ENCODE results near the gene TSPAN11. TPM values are rescaled to one million over a fixed set of nuclear protein-coding genes. Genes with fewer than 3 reads are reported as not detected.
"Not testable (repeated sequence)": the region's sequence is repeated elsewhere in the genome, so short reads cannot be mapped to it uniquely, and the experiment has no call there.

The TSPAN11 gene
- total RNA-seq, 1 donor from 2014 or later = 1.4 TPM

DNA sequence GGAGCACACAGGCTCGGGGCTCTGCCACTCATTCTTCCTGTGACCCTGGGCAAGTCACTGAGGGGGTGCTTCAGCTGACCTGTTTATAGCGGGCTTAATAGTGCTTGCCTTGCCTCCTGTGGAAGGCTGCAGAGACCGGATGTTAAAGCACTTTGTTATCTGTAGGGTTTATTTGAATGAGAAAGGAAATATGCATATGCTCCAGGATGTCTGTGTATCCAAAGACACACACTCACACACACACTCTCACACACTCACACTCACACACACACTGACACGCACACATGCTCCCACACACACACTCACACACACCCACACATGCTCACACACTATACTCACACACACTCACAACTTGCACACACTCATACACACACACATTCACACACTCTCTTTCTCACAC is 91.0 kb downstream of the TSPAN11 start:
- peak; percentile 30 for DNase-seq (ENCODE audit: low spot score)

DNA sequence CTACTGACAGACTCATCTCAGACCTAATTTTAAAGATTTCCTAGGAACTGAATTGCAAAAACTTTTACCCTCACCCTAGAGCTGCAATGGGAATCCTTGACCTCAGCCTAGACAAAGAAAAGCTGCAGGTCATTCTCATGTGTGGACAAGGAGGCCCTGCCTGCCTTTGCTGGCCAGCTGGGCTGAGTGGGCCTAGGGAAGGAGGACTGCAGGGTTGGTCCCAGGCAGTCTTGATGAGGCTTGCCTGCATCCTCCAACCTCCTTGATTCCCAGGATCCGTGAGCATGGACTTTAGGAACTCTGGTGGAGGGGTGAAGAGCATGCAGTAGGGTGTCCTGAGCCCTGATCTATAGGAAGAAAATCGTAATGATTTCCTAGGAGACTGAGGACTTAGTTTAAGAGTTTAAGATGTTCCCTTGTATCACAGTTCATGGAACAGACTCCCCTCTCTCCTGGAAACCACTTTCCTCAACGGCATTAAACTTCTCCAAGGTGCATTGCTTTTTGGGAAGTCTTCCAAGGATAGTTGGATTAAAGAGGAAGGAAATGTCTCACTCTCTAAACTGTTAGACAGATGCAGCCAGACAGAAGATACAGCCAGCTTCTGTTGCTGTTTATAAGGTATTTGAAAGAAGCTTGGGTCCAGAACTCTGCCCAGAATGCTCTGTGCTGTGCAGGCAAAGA is 91.7 kb downstream of the TSPAN11 start:
- DNase-seq (ENCODE audit: low spot score) = peak; percentile 55

DNA sequence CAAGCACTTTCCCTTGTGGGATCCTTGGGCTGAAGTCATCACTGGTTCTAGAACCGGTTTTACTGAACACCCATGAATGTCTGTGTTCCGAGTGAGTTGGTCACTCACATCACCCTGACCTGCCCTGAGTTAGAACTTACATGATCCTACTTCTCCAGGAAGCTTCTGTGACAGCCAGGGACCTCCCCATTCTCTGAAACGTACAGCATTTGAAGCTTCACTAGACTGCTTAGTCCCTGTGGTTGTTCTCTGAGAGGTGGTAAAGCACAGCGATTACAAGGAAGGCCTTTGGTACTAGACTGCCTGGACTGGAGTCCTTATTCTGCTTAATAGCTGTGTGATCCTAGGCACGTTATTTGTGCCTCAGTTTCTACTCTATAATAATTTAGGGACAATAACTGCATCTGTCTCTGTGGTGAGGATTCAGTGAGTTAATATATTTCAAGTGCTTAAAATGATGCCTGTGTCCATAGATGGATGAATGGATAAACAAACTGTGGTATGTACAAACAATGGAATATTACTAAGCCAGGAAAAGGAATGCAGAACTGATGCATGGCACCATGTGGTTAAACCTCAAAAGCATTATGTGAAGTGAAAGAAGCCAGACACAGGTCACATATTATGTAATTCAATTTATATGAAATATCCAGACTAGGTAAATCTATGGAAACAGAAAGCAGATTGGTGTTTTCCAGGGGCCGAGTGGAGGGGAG is 92.4 kb downstream of the TSPAN11 start:
- DNase-seq (ENCODE audit: low spot score) = peak; percentile 22

DNA sequence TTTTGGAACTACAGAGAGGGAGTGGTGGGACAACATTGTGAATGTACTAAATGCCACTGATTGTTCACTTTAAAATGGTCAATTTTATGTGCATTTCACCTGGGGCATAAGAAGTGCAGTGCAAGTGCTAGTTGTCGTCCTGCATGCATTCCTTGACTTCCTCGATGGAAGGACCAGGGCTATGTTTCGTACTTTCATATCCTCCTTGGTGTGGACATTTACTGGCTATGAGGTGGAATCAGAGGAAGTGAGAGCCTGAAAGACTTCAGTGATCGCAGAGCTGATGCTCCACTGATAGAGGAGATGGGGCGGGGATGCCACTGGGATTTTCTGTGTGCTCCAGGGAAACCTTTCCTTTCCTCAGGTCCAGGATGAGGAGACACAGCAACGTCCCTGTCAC is 93.0 kb downstream of the TSPAN11 start:
- DNase-seq (ENCODE audit: low spot score) = no peak

DNA sequence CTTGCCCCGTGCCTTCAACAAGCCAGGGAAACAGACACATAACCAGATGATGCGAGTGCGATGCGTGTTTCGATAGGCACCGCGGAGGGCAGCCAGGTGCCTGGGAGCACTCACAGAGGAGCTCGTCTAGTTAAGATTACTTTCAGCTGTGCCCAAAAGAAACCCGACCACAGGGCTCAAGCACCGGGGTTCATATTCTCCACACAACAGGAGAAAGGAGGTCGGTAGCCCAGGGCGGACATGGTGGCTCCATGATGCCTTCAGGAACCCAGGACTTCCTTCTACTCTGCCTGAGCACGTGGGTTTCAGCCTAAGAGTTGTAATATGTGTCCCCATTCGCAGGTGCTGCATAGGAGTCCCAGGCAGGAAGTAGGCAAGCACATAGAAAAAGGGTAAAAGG is 93.4 kb downstream of the TSPAN11 start:
- peak; percentile 62 for DNase-seq (ENCODE audit: low spot score)

DNA sequence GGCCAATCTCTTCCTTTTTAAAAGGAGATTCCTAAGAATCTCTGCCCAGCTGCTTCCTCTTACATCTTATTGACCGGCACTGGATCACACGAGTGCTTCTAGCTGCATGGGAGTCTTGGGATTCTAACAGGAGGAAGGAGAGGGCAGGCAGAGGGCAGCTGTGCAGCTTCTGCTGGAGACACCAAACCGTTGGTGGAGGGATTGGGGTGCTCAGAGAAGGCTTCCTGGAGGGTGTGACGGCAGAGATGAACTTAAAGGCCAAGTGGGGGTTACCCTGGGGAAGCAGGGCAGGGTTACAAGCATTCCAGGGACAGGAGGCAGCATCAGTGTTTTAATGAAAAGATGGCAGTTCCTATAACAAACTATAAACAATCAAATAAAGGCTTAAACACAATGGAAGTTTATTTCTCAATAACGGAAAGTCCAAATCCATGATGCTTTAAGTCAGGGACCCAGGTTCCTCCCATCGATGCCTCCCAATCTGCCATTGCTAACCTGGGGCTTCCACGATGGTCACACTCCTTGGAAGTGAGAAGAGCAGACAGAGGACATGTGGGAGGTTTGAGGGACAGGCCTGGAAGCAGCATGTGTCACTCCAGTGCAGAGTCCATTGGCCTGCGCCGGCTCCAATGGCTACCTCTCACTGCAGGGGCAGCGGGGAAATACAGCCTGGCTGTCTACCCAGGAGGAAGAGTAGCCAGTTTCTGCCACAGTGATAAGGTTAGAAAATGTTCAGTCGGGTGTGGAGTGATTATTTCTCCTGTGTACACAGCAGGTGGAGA is 94.0 kb downstream of the TSPAN11 start:
- DNase-seq (ENCODE audit: low spot score) = peak; percentile 73

DNA sequence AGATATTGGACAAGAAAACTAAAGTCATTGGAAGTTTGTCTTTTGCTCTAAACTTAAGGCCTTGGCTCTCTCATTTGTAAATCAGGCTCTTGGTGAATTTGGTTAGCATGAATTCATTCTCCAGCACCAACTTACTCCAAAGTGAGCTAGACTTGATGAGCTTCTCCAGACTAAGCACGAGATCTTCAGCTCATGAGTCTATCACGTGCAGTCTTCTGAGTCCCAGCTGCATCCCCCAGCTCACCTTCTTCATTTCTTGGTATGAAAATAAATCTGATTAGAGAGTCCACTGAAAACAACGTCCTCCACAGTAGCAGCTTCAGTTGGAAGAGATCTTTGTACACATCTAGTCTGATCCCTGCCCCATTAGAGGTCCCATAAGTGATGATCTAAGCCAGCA is 94.6 kb downstream of the TSPAN11 start:
- peak; percentile 30 for DNase-seq (ENCODE audit: low spot score)

DNA sequence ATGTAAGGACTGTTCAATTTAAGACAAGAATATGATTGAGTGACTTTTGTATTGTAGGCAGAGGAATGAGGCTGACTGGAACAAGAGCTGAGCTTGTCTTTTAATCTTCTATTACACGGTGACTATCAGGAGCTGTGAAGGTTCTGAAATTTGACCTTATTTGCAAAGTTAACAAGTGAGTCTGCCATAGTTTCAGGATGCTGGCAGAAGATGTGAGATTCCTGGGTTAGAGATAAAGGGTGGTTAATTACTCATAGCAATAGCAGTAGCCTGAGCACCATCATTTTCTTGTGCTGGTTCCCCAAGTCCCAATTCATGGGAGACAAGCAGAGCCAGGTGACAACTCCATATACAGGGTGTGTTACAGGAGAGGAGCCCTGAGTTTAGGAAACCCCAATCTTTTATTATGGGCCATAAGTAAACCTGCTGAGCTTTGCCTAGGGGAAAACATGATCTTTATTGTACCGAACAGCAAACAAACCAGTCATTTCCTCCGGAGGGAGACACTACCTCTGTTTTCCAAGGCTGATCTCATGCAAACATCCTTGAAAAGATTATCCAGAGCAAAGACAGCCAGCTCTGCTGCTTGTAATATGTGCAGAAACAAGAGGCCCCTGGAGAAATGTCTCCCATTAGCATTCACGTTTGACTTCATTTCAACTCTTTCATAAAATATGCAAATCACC is 95.4 kb downstream of the TSPAN11 start:
- DNase-seq (ENCODE audit: low spot score) = no peak

DNA sequence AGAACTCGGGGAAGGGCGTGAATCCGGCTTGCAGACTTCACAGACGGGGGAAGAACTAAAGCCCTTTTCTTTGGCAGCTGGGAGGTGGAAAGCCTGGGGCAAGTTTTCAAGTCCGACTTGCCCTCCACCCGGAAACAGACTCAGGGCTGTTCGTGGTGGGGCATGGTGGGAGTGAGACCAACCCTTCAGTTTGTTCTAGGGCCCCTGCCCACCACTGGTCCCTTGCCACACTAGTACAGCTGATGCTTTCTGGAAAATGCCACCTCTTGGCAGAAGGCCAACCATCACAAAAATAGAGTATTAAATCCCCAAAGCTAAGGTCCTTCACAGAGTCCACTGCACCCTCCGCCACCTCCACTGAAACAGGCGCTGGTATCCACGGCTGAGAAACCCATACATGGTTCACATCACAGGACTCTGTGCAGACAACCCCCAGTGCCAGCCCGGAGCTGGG is 96.8 kb downstream of the TSPAN11 start:
- DNase-seq (ENCODE audit: low spot score) = peak; percentile 57

DNA sequence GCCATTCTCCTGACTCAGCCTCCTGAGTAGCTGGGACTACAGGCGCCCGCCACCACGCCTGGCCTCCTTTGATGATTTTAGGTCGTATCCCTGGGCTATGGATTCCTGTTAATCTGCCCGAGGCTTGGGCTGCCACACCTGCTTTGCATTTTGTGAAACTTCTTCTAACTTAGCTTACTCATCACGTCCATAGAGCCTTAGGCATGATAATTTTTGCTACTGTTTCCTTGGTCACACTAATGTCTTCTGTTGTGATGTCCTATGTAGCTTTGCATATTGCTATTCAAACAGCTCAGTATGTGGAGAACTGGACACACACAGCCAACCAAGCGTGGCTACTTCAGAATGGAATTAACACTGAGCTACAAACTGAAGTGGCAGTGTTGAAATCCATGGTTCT is 99.7 kb downstream of the TSPAN11 start:
- DNase-seq (ENCODE audit: low spot score) = peak; percentile 37

DNA sequence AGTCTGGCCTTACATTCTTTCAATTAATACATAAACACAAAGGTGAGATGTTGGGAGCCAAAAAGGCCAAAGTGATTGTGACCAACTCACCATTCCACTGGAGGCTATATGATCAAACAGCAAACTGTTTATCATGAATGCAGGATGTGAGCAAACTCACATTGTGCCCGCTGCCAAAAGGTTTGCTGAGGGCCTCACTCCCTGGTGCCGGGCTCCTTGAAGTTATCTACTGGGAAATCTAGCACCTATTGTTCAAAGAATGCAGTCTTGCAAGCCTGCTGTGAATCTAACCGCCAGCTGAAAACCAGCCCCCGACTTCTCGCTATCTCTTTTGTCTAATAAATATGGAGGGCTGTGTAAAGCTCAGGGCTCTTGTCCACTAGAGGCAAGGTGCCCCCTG is 100.5 kb downstream of the TSPAN11 start:
- DNase-seq (ENCODE audit: low spot score) = not testable (repeated sequence)

DNA sequence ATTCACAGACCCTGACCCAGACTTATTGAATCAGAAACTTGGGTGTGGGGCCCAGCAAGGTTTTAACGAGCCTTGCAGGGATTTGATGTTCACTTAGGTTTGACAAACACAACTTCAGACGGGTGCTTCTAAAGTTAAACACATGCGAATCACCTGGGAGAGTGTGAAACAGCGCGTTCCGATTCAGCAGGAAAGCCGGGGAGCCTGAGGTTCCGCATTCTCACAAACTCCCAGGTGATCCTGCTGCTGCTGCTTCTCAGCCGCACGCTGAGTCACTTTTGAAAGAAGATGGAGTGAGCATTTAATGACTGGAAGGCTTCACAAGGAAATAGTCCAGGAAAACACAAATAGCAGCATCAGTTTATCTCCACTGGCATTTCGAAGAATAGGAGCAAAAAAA is 102.9 kb downstream of the TSPAN11 start:
- no peak for DNase-seq (ENCODE audit: low spot score)

DNA sequence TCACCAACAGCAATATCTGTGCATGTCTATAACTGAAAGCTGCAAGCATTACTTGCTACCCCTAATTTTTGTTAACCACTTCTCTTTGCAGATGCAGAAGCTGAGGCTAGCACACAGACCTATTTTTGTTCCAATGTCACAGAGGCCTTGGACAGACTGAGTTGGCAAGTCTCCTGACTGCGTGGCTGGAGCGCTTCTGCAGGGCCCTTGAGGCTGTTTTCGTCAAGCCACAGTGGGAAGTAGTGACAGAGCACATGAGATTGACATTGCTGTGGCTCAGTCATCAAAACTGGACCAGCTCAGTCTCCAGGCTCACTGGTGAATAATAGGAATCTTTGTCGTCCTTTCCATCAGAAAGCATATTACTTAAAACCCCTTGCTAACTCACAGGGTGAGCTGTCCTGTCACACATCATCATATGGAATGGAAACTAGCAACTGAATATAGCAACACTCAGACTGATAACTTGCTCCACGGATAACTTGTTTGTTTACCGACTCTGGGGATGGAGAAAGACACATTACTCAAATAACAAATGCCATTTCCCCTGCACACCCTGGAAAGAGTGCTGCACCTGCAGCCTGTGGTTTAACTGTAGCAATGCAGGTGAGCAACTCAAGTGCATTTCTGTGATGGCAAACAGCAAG is 103.5 kb downstream of the TSPAN11 start:
- DNase-seq (ENCODE audit: low spot score) = no peak

DNA sequence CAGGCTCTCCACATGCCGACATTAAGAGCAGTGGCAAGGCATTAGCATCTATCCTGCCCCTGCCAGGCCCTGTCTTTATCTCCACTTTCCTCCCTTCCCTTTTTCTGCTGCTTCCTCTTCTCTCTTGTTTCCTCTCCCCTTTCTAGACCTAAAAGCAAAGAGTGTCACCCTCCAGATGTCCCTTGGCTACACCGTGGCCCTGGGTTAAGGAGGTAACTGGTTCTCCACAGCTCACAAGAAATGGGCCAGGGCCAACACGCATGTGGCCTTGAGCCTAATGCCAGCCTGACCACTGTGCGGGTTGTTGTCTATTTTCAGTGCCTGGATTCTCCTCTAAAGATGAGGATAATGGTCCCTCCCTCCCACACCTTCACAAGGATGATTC is 105.4 kb downstream of the TSPAN11 start:
- no peak for DNase-seq (ENCODE audit: low spot score)

DNA sequence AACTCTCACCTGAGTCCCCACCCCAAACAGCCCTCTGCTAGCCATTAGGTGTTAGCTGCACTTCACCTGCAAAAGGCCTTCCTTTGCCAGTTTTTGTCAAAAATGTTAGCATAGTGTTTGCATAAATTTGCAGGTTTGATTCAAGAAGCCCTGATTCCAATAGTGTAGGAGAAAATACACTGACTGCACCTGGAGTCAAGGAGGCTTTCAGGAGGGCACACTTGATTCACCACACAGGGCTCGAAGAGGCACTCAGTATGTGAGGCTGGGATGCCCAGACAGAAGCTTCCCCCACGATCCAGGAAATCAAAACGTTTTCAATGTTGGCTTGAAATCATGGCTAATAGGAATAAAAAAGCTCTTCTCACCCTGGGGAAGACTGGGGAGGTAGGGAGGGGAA is 106.6 kb downstream of the TSPAN11 start:
- no peak for DNase-seq (ENCODE audit: low spot score)

DNA sequence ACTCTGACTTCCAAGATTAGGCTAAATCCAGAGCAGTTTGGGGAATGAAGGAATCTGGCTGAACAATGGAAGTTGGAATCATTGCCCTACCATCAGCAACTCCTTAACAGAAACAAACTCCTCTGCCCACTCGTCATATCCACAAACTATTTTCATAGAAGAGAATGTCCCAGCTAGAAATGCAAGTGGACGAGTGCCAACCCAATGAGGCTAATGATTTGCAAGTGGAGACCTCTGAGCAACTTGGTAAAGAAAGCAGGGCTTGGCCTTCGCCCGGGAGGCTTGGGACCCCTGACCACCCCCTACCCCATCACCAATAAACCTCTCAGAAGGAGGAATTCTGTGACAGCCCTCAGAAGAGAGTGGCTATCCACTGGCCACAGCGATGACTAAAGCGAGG is 107.1 kb downstream of the TSPAN11 start:
- no peak for DNase-seq (ENCODE audit: low spot score)

DNA sequence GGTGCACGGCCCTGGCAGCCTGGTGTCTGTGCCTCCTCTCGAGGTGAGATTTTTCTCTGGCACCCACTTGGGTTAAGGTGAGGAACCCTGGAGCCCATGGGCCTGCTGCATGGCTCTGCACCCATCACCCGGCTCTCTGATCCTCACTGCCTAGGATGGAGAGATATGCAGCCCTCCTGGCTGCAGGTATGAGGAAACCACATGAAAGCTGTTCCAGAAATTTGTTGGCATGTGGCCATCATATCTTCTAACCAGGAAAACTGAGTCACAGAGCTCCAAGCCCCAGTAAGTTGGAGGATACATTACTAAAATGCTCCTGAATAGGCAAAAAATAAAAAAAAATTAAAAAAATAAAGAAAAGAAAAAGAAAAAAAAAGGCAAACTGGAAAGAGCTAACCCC is 107.8 kb downstream of the TSPAN11 start:
- no peak for DNase-seq (ENCODE audit: low spot score)

DNA sequence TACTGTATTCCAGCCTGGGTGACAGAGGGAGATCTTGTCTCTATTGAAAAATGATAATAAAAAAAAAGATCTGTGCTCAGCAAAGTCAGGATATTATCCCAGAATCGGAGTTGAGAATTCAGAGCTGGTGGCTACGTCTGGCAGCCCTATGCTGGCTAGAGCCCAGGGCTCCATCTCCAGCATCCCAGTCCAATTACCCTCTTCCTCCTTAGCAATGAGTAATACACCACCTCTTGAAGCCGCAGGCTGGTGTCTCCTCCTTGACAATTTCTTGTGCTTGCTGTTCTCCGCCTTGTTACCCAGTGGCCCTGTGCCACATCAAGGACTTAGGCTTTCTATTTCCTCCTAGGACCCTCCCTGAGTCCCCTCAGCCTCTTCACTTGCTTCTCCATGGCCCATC is 108.7 kb downstream of the TSPAN11 start:
- no peak for DNase-seq (ENCODE audit: low spot score)

DNA sequence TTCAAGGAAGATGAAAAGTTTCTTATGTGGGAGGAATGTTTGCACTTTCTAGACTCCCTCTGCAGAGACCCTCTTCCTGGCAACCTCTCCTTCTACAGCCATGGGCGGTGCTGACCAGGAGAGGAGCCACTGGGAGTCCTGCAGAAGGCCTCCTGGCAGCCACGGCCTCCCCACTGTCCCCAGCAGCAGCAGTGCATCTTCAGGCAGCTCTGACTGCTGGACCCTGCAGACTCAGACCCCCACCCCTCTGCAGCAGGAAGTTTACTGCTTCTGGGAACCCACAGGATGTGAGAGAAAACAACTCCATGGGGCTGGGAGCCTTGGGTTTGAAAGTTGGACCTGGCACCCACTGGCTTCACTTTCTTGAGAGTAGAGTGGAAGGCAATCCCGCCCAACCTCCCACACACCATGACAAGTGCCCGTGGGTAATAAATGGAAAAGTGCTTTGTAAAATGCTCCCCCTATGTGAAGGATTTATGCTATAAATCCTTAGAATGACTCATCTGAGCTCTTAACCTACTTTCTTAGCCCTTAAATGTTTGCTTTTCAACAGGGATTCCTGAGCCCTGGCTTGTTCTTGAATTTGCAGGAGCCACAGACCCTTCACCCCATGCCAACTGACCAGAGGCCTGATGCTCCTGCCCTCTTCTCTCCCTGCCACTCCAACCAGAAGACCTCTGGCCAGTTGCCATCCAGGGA is 109.6 kb downstream of the TSPAN11 start:
- DNase-seq (ENCODE audit: low spot score) = no peak

DNA sequence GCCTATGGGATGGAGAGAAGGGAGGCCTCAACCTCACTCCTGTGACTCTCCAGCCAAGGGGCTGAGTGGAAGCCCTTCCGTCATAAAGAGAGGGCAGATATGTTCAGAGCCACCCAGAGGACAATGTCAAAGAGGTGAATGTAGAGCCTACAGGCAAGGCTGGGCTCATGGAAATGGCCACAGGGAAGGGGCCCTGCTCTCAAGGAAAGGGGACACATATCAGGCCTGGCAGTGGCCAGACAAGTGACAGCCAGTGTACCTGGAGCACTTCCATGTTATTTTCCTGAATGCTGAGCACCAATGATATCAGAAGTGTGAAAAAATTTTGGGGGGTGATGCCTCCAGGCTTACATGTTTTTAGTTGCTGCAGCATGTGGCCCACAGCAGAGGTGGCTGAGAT is 110.5 kb downstream of the TSPAN11 start:
- no peak for DNase-seq (ENCODE audit: low spot score)

Data from mesenteric fat pad (tissue), 1 donor.